Measurements from ENCODE around the gene C3orf70.

- no peak for TF ChIP-seq EZH2phosphoT487 (IDR thresholded peaks at IDR 0.05; ENCODE audit: low read depth)
- TF ChIP-seq, protein P1, sequence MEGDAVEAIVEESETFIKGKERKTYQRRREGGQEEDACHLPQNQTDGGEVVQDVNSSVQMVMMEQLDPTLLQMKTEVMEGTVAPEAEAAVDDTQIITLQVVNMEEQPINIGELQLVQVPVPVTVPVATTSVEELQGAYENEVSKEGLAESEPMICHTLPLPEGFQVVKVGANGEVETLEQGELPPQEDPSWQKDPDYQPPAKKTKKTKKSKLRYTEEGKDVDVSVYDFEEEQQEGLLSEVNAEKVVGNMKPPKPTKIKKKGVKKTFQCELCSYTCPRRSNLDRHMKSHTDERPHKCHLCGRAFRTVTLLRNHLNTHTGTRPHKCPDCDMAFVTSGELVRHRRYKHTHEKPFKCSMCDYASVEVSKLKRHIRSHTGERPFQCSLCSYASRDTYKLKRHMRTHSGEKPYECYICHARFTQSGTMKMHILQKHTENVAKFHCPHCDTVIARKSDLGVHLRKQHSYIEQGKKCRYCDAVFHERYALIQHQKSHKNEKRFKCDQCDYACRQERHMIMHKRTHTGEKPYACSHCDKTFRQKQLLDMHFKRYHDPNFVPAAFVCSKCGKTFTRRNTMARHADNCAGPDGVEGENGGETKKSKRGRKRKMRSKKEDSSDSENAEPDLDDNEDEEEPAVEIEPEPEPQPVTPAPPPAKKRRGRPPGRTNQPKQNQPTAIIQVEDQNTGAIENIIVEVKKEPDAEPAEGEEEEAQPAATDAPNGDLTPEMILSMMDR (IDR thresholded peaks at IDR 0.05; ENCODE audit: low read depth, low read length), result no peak
These were observed 7.3 kb downstream of the C3orf70 start for GRCh38 chr3:185145511-185145910.
